Spleen (tissue), 7 donors: ENCODE results near the gene KCNQ5.

Experiments
- CTCF ChIP-seq, 11 experiments: fragments of 200-600 bp in 7 of 11; fragments of 450-650 bp in 4 of 11; sonication (generic) in 4 of 11; IDR thresholded peaks in 8 of 11; conservative IDR thresholded peaks in 3 of 11; 1 replicate in 7 of 11; 2 replicates in 4 of 11; pipeline versions ENCODE4 v1.4.0 to v1.8.0; 2016 to 2021; ENCODE audit warnings: antibody characterized with exemption in 11 of 11, inconsistent platforms in 4 of 11, mild to moderate bottlenecking in 1 of 11
- POLR2A ChIP-seq, 3 donors: fragments of 450-650 bp; IDR thresholded peaks; one replicate each; pipeline ENCODE4 v1.5.1; 2017; ENCODE audit warnings: antibody characterized with exemption in 3 of 3, mild to moderate bottlenecking in 1 of 3
- POLR2AphosphoS5 ChIP-seq, 3 donors: sonication (generic); formaldehyde crosslinking; IDR thresholded peaks; one replicate each; pipeline ENCODE4 v1.5.1; 2017; ENCODE audit warnings: antibody characterized with exemption in 3 of 3
- donor health status: DM: no; HTN: no; CAD: no; lungs with moderate emphysema.
- donor health status: DM: no; HTN: no; CAD: no.
- donor health status: DM: no; HTN: no; CAD: no.

- TF ChIP-seq CTCF (IDR thresholded peaks at IDR 0.05 in 8 of 11, conservative IDR thresholded peaks at IDR 0.05 in 3 of 11) (no peak), POLR2AphosphoS5 (IDR thresholded peaks at IDR 0.05) (no peak), POLR2A (IDR thresholded peaks at IDR 0.05) (no peak)
Measured at GRCh38 chr6:72963946-72964345, 342.1 kb downstream of the KCNQ5 start.
